Measurements from ENCODE around the gene LDLRAD4. TPM values are rescaled to one million over a fixed set of nuclear protein-coding genes. Genes with fewer than 3 reads are reported as not detected.

Gene LDLRAD4
- not detected in 2 replicates for total RNA-seq (2011; cell fraction: chromatin; rRNA removed; ENCODE audit: low replicate concordance)
- not detected in 2 replicates for total RNA-seq (2011; cell fraction: nucleolus; rRNA removed)
- total RNA-seq (2011; cell fraction: nucleoplasm; rRNA removed): not detected in 2 replicates
- total RNA-seq (2014; rRNA removed): not detected in 2 replicates
- total RNA-seq (2014; rRNA removed; fragmentation: Illumina TruSeq; extraction: Trizol): not detected in 2 replicates
- not detected in 2 replicates for total RNA-seq (2015; rRNA removed; fragmentation: Illumina TruSeq; extraction: Trizol)
- total RNA-seq (2021): 0.25 TPM in 1 of 2 replicates, not detected in the other
- not detected in 2 replicates for polyA plus RNA-seq (2011; rRNA removed)
- not detected in 2 replicates for polyA plus RNA-seq (2011; cell fraction: cytosol; rRNA removed)
- not detected in 2 replicates for polyA plus RNA-seq (2011; cell fraction: nucleus; rRNA removed)
- polyA plus RNA-seq (2012): 0.07 and 0.96 TPM in 2 replicates
- not detected in 2 replicates for polyA plus RNA-seq (2014; fragmentation: Illumina TruSeq; extraction: Trizol)
- polyA plus RNA-seq (2014; fragmentation: Nextera tagmentation; extraction: Ambion mirVana): under 1 TPM in 1 of 2 experiments, not detected in 1; 0.01 TPM
- polyA plus RNA-seq (2014; rRNA removed): not detected in 2 replicates
- polyA minus RNA-seq (2011; rRNA and poly(A)+ RNA removed): not detected in 2 replicates
- not detected in 2 replicates for polyA minus RNA-seq (2011; cell fraction: cytosol; rRNA and poly(A)+ RNA removed)
- not detected in 2 replicates for polyA minus RNA-seq (2011; cell fraction: nucleus; rRNA and poly(A)+ RNA removed)
- percentile 3 among the genes with signal in this experiment for Bru-seq, nascent RNA
- percentile 1 among the genes with signal in this experiment for BruChase-seq, experiment 1, labeled RNA remaining after a 2-hour chase
- BruChase-seq, experiment 2, labeled RNA remaining after a 6-hour chase: percentile 1 among the genes with signal in this experiment
- long read RNA-seq, experiment 1: 0 reads
- long read RNA-seq, experiment 2: 0 reads
- long read RNA-seq, experiment 3: 0 reads

- H3K36me3 ChIP-seq (ENCODE audit: control insufficient read depth, insufficient read depth, low read length): no peaks in the 10 kb centered on the region
- peaks cover 37 to 47% of the 10 kb centered on the region in 2 experiments for H3K27me3 ChIP-seq (ENCODE audit: control insufficient read depth in 2 of 2, insufficient read depth in 2 of 2, low read length in 2 of 2)
- TF ChIP-seq BRCA1 (IDR thresholded peaks at IDR 0.05): no peak
- no peak for TF ChIP-seq BRCA1 (CRISPR knock-in tag; IDR thresholded peaks at IDR 0.05)
- TF ChIP-seq DIDO1 (tag; IDR thresholded peaks at IDR 0.05; ENCODE audit: low read depth): no peak
- TF ChIP-seq ARNT (IDR thresholded peaks at IDR 0.05): no peak
- TF ChIP-seq LEF1 (IDR thresholded peaks at IDR 0.05): no peak
- TF ChIP-seq FOXP4 (CRISPR knock-in tag; IDR thresholded peaks at IDR 0.05; ENCODE audit: borderline replicate concordance): no peak
- no peak for TF ChIP-seq TFAP4 (CRISPR knock-in tag; IDR thresholded peaks at IDR 0.05; ENCODE audit: borderline replicate concordance)
- TF ChIP-seq NRF1 (conservative IDR thresholded peaks at IDR 0.05 in 1 of 2, IDR thresholded peaks at IDR 0.05 in 1 of 2): no peak
- no peak for TF ChIP-seq KLF16 (IDR thresholded peaks at IDR 0.05)
- TF ChIP-seq HIVEP1 (CRISPR knock-in tag; IDR thresholded peaks at IDR 0.05): no peak
- CTCF ChIA-PET (ENCODE audit: low intra/inter-chr PET ratio): no interaction called here
- FAIRE-seq: no peak
- no peak within 1 kb of the TSS for H3K4me2 ChIP-seq (ENCODE audit: insufficient read depth, low read length)
- no peak within 1 kb of the TSS for H3K9ac ChIP-seq (ENCODE audit: insufficient read depth in 1 of 2, low read depth in 2 of 2, low read length in 2 of 2)
- WGBS (ENCODE audit: insufficient coverage, low coverage, missing lambda C conversion rate): 30% methylated on average over 22 of the region's 57 CpGs
- POLR2A ChIA-PET: interaction anchor here (1.0 kb wide), 1 partner anchor 11 kb away, joined by 5 read pairs; no protein-coding TSS in a partner anchor
- no peaks in the 10 kb centered on the region for H3K9me3 ChIP-seq (replicated peaks; ENCODE audit: control insufficient read depth, insufficient read depth, low read depth, low read length)
- H3K4me3 ChIP-seq: peak within 1 kb of the TSS; percentile 10; the same call in 1 of the 2 replicates
- H3K79me2 ChIP-seq (ENCODE audit: control insufficient read depth, insufficient read depth, low read length): no peaks in the 10 kb centered on the region
- H3K4me1 ChIP-seq (replicated peaks in 1 of 2; ENCODE audit: control insufficient read depth in 2 of 2, insufficient read depth in 2 of 2, low read length in 2 of 2): peaks cover 0 to 20% of the 10 kb centered on the region in 2 experiments; a peak in 2 of 5 replicates
- no peak for ATAC-seq
- no TSS peak for BruUV-seq (replicated peaks)
- H3K9me1 ChIP-seq (ENCODE audit: control insufficient read depth, insufficient read depth, low read length): no peaks in the 10 kb centered on the region
- DNase-seq (ENCODE audit: extremely low read depth in 1 of 4, low spot score in 3 of 4): no peak
- H3K27ac ChIP-seq (ENCODE audit: extremely low read depth, low read depth, low read length): no peak within 1 kb of the TSS
- H4K20me1 ChIP-seq (replicated peaks; ENCODE audit: control insufficient read depth, insufficient read depth, low read length): peaks cover 6% of the 10 kb centered on the region; the same call in 1 of the 2 replicates
- in situ Hi-C loops (cut with MboI): no loop called here
- H2AFZ ChIP-seq (ENCODE audit: low read depth, low read length): no peak within 1 kb of the TSS
- intact Hi-C loops (cut with micrococcal nuclease): loop anchor here (10.0 kb wide), 1 partner anchor 54 kb away; no protein-coding TSS in a partner anchor
These were observed at the start of gene LDLRAD4 for GRCh38 chr18:13218368-13218991. Gene LDLRAD4 (plus strand): TSS chr18:13218760.

All from K562 (cell line).